ENCODE measurements around the gene SYNM.

SYNM gene

DNA sequence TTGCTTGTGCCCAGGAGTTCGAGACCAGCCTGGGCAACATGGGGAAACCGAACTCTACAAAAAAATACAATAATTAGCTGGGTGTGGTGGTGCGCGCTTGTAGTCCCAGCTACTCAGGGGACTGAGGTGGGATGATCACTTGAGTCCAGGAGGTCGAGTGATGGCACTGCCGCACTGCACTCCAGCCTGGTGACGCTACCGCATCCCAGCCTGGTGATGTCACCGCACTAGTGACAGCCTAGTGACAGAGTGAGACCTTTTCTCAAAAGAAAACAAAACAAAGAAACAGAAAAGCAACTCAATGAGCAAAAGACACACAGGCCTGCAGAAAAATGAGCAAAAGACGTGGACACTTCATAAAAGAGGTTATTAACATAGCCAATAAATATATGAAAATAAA lies 19.9 kb upstream of the SYNM start:
- DNase-seq (ENCODE audit: low spot score) = no peak

DNA sequence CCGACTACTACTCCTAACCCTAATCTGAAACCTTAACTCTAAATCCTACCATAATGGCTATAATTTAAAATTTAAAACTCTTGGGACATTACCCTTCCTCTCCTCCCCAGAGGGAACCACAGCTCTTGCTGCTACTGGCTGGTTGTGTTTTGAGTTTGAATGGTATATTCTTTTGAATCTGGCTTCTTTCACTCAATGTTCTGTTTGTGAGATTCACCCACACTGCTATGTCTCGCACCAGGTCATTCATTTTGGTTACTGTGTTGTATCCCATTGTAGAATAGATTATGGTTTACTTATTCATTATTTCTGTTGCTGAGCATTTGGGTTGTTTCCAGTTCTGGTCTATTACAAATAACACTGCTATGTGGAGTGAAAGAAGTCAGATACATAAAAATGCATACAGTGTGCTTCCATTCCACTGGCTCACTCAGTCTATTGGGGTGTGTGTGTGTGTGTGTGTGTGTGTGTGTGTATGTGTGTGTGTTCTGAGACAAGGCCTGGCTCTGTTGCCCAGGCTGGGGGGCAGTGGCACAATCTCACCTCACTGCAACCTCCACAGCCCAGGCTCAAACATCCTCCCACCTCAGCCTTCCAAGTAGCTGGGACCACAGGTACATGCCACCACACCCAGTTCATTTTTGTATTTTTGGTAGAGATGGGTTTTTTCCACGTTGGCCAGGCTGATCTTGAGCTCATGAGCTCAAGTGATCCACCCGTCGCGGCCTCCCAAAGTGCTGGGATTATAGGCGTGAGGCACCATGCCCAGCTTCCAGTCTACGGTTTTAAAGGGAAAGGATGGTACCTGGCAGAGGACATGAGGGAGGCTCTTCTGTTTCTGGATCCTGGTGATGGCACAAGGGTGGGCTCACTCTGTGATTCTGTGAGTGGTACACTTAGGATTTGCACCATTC lies 19.2 kb upstream of the SYNM start:
- no peak for DNase-seq (ENCODE audit: low spot score)

DNA sequence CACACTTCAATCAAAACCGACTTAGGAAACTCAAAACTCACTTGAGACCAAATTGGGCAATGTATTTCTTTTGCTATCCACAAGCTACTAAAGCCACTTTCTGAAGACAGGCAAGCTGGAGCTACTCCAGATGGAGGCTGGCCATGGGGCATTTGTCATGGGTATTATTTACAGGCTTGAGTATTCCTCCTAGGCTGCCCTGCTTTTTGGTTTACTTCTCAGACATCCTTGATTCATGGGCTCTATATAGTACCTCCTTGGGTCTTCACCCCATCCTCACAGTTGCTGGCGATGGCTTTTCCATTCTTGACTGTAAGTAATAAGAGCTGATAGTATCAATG lies 18.6 kb upstream of the SYNM start:
- DNase-seq (ENCODE audit: low spot score) = no peak

DNA sequence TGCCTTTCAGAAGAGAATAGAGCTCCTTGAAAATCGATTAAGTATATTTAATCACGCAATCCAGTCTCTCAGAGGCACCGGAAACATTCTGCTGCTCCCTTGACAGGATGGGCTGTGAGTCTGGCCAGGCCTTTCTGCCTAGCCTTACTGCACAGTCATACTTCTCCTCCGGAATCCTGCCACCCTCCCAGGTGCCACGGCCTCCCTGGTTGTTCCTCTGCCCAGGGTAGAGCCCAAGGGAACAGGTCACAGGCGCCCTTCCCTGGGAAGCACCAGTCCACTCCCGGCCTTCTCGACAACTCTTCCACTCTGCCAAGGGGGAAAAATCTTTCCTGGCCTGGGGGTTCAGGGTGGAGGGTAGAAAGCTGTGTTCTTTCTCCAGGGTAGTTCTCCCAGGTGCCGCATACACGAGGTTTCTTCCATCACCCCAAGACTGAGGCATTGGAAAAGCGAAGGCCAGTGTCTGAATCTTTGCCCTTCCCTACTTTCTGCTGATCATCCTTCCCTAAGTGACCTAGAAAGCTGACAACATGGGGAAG lies 17.4 kb upstream of the SYNM start:
- DNase-seq (ENCODE audit: low spot score) = no peak

DNA sequence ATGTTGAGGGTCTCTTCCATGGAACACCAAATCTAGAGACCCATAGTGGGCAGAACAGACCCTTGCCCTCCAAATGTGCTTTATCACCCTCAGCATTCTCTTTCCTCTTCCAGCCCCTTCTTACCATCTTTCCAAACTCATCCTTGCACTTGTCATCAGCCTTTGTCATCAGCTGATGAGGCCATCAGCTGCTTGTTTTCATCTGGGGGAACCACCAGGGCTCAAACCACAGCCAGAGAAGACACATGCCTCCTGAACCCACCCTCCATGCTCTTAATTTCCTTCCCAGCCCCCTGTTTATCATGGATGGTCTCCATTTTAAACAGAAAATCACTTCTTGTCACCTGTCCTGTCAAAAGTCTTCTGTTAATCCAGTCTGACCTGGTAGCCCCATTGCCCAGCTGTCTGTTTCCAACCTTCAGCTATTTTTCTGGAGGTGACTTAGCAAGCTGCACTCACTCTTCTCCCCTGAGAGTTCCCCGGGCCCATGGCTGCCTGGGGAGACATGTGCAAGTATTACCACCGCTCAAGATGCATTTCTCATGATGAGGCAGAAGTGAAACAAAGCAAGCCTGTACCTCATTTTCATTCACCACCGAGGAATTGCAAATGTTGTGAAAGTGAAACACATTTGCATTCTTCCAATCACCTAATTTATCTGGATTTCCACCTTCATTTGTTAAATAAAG lies 14.7 kb upstream of the SYNM start:
- DNase-seq (ENCODE audit: low spot score) = no peak

DNA sequence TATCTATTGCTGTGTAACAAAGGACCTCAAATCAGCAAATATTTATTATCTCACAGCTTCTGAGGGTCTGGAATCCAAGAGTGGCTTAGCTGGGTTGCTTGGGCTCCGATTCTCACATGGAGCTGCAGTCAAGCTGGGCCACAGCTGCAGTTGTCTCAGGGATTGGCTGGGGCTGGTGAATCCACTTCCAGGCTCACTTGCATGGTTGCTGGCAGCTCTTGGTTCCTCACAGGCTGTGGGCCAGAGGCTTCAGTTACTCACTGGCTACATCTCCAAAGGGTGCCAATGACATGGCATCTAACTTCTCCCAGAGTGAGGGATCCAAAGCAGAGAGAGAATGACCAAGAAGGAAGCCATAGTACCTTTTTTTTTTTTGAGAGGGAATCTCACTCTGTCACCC lies 13.9 kb upstream of the SYNM start:
- DNase-seq (ENCODE audit: low spot score) = no peak

DNA sequence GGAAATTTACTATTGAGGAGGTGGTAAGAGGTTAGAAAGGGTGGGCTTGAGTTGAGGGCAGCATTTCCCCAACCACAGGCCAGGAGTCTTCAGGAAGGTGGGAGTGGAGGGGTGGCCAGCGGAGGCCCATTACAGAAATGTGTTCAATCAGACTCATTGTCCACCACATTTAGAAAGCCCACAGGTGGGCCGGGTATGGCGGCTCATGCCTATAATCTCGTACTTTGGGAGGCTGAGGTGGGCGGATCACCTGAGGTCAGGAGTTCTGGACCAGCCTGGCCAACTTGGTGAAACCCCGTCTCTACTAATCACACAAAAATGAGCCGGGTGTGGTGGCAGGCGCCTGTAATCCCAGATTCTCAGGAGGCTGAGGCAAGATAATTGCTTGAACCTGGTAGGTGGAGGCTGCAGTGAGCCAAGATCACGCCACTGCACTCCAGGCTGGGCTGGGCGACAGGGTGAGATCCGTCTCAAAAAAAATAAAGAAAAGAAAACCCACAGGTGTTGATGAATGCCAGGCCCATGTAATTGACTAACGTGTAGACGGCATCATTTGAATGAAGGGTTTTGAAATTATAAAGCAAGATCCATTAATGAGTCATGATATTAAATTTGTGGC lies 12.2 kb upstream of the SYNM start:
- no peak for DNase-seq (ENCODE audit: low spot score)

DNA sequence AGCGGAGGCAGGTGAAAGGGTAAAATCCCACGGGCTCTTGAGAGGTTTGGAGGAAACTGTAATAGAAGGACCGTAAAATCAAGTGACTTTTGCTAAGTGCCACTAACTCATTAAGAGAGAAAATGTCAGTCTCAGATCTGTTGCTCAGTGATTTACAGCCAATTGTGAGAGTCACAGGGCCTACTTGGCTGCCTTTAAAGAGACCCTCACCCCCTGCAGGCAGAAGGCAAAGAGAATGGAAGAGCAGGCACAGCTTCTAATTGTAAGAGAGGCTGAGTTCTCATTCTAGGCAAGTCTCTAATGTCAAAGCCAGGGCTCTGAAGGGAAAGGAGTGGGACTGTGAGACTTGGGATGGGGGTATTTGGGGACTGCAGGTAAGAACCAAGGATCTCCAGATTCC lies 9.3 kb upstream of the SYNM start:
- no peak for DNase-seq (ENCODE audit: low spot score)

DNA sequence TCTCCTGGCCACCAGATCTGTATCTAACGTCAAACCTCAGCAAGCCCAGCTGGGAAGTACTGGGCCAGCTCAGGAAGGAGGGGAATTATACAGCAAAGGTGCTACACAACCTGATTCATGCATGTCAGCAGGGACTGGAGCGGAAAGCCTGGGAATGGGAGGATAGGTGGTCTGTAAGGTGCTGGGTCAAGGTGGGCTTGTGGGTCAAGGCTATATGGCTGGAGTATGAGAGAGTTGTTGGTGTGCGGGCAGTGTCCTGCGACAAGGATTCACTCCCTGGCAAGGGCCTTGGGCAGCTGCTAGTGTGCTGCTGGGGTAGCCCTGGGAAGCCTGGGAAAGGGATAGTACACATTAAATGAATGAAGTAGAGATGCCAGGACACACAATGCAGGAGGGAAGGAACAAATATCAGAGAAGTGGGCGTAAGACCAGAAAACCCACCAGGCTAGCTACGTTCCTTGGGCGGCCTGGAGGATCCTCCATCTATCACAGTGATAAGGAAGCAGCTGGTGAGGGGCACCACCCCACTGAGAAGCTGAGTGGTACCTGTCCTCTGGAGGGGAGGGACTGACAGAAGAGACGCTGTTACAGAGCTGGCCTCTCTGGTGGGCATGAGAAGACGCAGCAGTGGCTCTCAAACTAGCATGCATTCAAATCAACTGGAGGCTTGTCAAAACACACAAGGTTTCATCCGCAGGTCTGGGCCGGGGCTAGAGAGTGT lies 8.5 kb upstream of the SYNM start:
- no peak for DNase-seq (ENCODE audit: low spot score)

DNA sequence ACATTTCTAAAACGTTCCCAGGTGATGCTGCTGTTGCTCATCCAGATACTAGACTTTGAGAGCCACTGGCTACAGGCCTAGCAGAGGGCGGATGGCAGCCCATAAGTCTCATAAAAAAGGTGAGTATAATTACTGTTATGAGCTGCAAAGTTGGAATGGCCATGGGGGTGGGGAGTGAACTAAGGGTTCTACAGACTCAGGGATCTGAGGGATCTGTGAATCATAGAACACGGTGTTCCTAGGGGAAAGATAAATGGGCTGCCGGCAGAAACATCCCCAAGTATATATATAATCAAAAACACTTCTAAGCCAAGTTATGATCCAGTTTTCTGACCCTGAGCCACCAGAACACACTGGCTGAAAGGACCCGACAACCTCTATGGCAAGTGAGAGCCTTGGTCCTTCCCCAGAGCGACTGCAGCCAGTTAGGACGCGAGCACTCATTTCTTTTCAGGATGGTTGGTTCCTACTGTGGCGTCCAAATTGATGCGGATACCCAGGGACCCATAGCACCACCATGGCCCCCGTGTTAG lies 7.9 kb upstream of the SYNM start:
- no peak for DNase-seq (ENCODE audit: low spot score)

DNA sequence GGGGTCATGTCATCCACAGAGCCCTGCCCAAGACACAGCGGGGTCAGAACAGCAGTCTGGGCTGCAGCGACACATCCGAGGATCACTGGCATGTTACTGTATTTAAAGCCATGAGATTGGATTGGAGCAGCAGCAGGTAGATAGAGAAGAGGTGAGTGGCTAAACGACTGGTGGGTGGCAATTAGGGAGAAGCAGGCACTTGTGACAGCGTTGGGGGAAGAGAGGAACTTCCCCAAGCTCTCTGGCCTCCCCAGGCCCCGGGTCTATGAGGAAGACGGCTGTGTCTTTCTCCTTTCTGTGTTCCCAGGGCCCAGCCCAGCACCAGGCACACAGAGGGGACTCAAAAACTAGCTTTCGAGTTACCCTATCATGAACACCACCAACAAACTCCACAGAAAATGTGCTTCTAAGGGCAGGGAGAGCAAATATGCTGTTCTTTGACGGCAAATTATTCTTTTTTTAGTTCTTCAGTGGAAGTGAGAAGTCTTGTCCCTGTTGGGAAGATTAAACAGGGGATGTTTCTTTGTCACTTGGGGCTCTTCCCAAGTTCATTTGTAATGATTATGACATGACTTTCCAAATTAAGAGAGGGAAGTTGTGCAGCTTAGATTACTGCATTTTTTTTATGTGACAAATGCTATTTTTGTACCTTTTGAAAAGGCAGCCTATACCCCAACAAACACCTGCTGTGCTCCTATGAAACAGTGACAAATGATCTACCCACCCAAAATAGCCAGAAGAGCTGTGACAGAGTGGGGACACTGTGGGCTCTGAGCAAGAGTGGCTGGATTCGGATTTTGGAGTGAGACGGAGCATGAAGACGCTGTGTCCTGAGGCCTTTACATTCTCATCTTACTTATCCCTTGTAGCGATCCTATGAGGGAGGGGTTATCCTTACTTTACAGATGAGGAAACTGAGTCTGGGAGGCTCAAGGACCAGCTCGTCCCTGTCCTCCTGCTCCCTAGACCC lies 7.2 kb upstream of the SYNM start:
- DNase-seq (ENCODE audit: low spot score) = no peak

DNA sequence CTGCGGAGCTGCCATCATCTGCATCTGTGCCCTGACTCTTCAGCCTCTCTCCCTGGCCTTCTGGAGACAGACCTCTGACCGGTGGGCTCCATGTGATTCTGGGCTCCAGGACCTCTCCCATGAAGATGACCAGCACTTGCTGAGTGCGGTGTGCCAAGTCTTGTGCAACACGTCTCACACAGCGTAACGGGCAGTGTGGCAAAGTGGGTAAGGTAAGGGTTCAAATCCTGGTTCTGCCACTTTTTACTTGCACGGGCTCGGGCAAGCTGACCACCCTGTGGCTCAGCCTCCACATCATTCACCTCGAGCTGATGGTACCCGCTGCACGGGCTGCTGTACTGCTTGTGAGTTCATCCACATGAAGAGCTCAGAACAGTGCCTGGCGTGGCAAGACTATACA lies 6.5 kb upstream of the SYNM start:
- no peak for DNase-seq (ENCODE audit: low spot score)

DNA sequence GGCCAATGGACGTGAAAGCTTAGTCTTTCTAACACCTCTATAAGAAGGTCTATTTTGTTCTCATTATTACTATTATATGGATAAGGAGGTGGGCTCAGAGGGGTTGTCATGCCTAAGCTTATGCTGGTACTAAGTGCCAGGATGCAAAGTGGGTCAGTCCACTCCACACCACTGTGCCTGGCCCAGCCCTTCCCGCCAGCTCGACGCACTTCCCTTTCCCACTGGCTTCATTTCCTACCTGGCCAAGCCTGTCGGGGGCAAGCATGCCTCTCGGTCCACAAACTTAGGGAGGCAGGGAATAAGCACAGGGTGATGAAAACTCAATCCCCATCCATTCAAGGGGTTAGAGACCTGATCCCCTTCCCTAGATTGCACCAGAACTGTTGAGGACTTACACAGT lies 5.9 kb upstream of the SYNM start:
- DNase-seq (ENCODE audit: low spot score) = no peak

DNA sequence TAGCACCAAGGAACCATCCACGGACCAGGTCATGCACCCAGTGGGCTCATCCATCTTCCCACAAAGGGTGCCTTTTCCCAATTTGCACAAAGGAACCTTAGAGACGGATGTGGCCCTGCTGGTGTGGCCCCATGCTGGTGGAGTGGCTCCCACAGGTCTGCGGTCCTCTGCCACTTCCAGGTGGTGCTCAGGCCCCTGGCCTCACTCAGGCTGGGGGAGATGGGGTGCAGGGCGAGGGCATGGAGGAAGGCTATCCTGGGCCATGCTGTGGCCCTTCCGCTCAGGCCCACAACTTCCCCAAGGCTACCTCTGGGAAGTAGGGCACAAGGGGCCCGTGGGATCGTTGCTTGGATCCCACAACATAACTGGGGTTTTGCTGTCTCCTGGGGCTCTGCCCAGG lies 5.2 kb upstream of the SYNM start:
- no peak for DNase-seq (ENCODE audit: low spot score)

DNA sequence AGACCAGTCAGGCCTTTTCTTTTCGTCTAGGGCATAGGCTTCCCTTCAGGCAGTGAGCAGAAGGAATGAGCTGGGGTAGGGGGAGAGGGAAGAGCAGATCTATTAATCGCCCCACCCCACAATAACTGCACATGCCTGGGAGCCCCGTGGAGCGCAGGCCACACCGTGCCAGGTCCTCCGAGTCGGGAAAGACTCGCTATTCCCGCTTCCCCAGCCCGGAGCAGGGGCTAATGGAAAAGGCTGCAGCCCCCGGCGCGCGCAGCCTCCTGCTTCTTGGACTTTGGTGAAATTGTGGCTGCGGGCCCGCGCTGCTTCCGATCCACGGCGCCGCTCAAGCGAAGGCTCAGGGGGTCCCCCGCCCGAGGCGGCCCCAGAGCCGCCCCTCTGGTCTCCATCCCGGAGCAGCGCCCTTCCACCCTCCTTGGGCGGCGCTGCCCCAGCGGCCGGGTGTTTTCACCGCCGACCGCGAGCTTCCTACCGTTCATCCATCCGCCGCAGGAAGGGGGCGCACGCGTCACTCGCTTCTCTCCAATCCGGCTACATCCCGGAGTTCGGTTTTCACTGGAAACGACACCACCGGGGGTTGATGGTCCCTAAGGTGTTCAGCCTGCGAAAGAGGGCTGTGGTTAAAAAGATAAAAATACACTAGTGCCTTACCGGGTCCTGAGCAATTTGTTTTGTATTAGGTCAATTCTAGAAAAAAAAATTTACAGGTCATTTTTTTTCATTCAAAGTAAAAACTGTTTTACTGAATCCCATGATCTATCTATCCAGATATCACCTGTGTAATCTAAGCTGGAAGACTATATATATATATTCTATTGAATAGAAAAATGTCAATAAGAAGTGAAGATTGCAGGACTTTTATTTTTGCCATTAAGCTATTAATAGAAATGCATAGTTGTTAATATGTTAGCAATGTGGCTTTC lies 4.4 kb upstream of the SYNM start:
- peak; percentile 65 for DNase-seq (ENCODE audit: low spot score)

DNA sequence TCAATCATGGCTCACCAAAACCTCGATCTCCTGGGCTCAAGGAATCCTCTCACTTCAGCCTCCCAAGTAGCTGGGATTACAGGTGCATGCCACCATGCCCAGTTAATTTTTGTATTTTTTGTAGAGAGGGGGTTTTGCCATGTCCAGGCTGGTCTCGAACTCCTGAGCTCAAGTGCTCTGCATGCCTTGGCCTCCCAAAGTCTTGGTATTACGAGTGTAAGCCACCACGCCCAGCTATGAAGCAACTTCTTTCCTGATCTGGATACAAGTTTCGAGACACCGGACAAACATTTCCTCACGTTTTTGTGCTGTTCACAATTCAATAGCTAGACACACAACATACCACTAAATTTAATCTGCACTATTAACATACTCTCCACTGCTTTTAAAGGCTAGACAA lies 3.4 kb upstream of the SYNM start:
- DNase-seq (ENCODE audit: low spot score) = no peak

DNA sequence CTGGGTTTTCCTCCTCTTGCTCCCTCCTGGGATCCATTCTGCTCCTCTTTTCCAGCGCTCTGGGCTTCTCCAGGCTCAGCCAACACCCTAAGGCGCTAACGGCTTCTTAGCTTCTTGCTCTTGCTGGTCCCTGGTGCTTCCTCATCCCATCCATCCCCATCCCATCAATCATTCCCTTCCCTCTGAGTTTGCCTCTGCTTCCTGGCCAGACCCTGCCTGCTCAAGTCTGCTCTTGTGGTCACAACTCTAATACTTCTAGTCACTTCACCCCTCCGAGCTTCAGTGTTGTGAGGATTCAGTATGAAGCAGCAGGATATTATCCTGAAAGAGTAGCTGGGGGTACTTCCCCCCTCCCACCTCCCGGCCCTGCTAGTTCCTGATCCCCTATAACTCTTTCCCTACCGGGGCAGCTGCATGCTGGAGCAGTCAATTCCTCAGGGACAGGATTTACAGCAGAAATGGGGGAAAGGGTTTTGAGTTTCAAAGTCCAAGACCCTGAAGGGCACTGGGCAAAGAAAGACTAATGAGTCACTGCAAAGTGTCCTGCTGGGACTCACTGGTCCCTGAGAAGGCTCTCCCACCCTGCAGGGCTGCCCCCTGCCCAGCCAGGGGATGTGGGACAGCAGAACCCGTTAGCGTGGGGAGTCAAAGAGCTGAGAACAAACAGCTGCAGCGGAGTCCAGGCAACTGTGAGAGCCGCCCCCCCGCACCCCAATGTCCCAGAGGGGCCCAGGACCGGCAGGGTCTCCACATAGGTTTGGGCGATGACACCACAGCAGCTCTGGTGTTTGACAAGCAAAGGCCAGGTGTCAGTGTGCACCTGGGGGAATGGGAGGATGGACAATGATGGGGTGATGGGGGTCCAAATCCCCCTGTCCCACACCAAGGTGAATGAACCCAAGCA lies 2.3 kb upstream of the SYNM start:
- DNase-seq (ENCODE audit: low spot score) = no peak

DNA sequence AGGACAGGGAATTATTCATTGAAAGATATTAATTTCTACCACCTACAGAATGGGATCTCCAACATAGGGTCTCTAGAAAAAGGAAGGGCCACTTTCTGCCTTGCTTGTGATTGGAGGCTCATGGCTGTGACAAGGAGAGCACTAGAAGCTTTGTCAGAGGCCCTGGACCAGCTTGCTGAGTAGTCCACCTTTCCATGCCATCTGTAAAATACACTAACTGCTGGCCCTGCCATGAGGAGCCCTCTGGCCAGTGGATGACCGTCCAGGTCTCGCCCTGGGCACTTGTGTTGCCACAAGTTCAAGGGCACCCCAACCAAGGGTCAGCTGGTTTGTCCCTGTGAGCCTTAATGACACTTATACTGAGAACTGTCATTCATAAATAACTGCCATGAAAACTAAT lies 1.6 kb upstream of the SYNM start:
- no peak for DNase-seq (ENCODE audit: low spot score)

Data from SW480 (cell line).